Measurements from ENCODE around the gene FAM25A.

GRCh38 chr10:86981716-86982115 is 38.4 kb upstream of the FAM25A start:
- TF ChIP-seq CTCF (IDR thresholded peaks at IDR 0.05; ENCODE audit: low read depth, low read length) (no peak), MYC (IDR thresholded peaks at IDR 0.05; ENCODE audit: low read depth, low read length) (no peak), POLR2A (IDR thresholded peaks at IDR 0.05; ENCODE audit: extremely low read depth, insufficient read length) (no peak), MAX (IDR thresholded peaks at IDR 0.05; ENCODE audit: low read depth, low read length) (no peak)
